Neural crest cell (in vitro differentiated cells): ENCODE measurements around the gene HNRNPA3. TPM values are rescaled to one million over a fixed set of nuclear protein-coding genes. Genes with fewer than 3 reads are reported as not detected.
A peak's percentile ranks its signal among the peaks of the same experiment; 100 is the strongest.
"Not testable (repeated sequence)": the region's sequence is repeated elsewhere in the genome, so short reads cannot be mapped to it uniquely, and the experiment has no call there.

Experiments used
- DNase-seq: peaks from one replicate; pipeline ENCODE4 v3.0.0; 2021; ENCODE audit warnings: low read depth, mixed read lengths, low spot score
- H3K27ac Mint-ChIP-seq: one replicate; pipeline ENCODE4 v1.8.0; 2021; ENCODE audit warnings: mild to moderate bottlenecking, mixed read lengths; ENCODE audit not compliant: unreplicated experiment
- H3K27me3 Mint-ChIP-seq: 2 replicates; pipeline ENCODE4 v1.8.0; 2021; ENCODE audit warnings: low read depth, mild to moderate bottlenecking, mixed read lengths
- H3K36me3 Mint-ChIP-seq: 2 replicates; pipeline ENCODE4 v1.8.0; 2021; ENCODE audit warnings: low read depth, mild to moderate bottlenecking, mixed read lengths
- H3K4me1 Mint-ChIP-seq: 2 replicates; pipeline ENCODE4 v1.8.0; 2021; ENCODE audit warnings: mixed read lengths
- H3K4me3 Mint-ChIP-seq: one replicate; pipeline ENCODE4 v1.8.0; 2021; ENCODE audit warnings: mild to moderate bottlenecking, mixed read lengths
- H3K9me3 Mint-ChIP-seq: 2 replicates; pipeline ENCODE4 v1.8.0; 2021; ENCODE audit warnings: mixed read lengths
- total RNA-seq: library from RNA; stranded (reverse); gene quantifications from 2 replicates; pipeline ENCODE4 v1.2.1, GENCODE V29; 2021
- TF ChIP-seq, protein P1 (sequence below): fragments of 200-600 bp; sonication (generic); conservative IDR thresholded peaks from 2 replicates; pipeline ENCODE4 v1.5.0; 2021; ENCODE audit warnings: antibody characterized with exemption, mild to moderate bottlenecking

The HNRNPA3 gene
- total RNA-seq, 1 donor from 2014 or later = 397 TPM

DNA sequence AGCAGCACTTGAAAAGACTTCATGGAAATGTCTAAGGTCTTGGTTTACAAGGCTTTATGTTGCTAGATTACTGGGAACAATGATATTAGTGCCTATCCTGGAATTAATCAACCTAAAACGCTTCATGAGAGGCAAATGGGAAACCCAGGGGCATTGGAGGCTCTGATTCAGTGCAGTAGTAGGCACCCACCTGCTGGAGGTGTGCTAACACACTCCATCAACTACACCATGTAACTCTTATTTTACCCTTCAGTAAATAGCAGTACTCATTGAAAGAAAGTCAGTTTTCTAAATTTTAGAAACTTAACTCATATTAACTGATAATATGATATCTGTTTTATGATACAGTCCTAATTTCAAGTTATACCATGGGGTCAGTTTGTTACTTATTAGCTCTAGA lies 17.4 kb upstream of the HNRNPA3 start:
- no peaks in the 10 kb centered on the region for H3K36me3 Mint-ChIP-seq
- DNase-seq = no peak
- H3K27ac Mint-ChIP-seq = no peak overlapping the region
- no peaks in the 10 kb centered on the region for H3K27me3 Mint-ChIP-seq
- H3K4me1 Mint-ChIP-seq = no peaks in the 10 kb centered on the region
- no peaks in the 10 kb centered on the region for H3K9me3 Mint-ChIP-seq
- TF ChIP-seq, protein P1, sequence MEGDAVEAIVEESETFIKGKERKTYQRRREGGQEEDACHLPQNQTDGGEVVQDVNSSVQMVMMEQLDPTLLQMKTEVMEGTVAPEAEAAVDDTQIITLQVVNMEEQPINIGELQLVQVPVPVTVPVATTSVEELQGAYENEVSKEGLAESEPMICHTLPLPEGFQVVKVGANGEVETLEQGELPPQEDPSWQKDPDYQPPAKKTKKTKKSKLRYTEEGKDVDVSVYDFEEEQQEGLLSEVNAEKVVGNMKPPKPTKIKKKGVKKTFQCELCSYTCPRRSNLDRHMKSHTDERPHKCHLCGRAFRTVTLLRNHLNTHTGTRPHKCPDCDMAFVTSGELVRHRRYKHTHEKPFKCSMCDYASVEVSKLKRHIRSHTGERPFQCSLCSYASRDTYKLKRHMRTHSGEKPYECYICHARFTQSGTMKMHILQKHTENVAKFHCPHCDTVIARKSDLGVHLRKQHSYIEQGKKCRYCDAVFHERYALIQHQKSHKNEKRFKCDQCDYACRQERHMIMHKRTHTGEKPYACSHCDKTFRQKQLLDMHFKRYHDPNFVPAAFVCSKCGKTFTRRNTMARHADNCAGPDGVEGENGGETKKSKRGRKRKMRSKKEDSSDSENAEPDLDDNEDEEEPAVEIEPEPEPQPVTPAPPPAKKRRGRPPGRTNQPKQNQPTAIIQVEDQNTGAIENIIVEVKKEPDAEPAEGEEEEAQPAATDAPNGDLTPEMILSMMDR = no peak
- no peak overlapping the region for H3K4me3 Mint-ChIP-seq

DNA sequence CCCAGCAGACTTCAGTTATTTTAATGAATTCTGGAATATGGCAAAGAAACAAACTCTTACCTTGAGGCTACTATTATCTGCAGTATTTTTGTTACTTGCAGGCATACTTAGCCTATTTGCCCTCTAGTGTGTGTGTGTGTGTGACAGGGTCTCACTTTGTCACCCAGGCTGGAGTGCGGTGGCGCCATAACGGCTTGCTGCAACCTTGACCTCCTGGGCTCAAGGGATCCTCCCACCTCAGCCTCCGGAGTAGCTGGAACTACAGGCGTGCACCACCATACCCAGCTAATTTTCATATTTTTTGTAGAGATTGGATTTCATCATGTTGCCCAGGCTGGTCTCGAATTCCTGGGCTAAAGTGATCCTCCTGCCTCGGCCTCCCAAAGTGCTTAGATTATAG lies 12.2 kb upstream of the HNRNPA3 start:
- not testable (repeated sequence) for H3K4me1 Mint-ChIP-seq, H3K27me3 Mint-ChIP-seq, H3K4me3 Mint-ChIP-seq, H3K36me3 Mint-ChIP-seq, DNase-seq, H3K9me3 Mint-ChIP-seq, H3K27ac Mint-ChIP-seq

DNA sequence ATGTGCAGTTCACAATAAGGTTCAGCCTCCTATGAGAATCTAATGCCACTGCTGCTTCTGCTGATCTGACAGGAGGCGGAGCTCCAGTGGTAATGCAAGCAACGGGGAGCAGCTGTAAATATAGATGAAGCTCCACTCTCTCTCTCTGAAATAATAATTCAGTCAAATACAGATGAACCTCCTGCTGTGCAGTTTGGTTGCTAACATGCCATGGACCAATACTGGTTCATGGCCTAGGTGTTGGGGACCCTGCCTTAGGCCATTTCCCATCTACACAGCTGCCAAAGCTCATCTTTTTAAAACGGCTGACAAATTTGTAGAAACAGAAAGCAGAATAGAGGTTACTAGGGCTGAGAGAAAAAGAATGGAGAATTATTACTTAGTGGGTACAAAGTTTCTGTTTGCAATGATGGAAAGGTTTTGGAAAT lies 10.7 kb upstream of the HNRNPA3 start:
- Mint-ChIP-seq H3K27me3 (no peaks in the 10 kb centered on the region), H3K36me3 (no peaks in the 10 kb centered on the region), H3K9me3 (no peaks in the 10 kb centered on the region), H3K4me3 (no peak overlapping the region), H3K27ac (no peak overlapping the region), H3K4me1 (peaks cover 4% of the 10 kb centered on the region)
- no peak for DNase-seq
- TF ChIP-seq, protein P1 = no peak

DNA sequence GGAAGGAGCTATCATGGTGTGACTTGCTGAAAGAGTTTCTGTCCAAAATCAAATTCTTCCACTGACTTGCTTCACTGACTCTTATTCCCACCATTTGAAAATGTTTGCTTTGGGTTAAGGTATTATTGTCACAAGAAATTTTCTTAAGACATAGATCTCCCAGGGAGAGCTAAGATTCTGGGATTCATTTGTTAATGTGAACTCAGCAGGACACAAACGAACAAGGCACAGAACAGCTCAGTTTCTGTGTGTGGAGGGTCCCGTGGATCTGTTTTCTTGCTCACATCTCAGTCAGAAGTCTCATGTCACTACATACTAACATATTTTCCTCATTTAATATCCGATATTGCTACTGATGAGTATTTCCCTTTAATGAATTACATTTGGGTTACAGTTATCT lies 8.2 kb upstream of the HNRNPA3 start:
- Mint-ChIP-seq H3K4me1 (peaks cover 4% of the 10 kb centered on the region), H3K27ac (no peak overlapping the region), H3K27me3 (no peaks in the 10 kb centered on the region), H3K4me3 (no peak overlapping the region), H3K36me3 (no peaks in the 10 kb centered on the region), H3K9me3 (no peaks in the 10 kb centered on the region)
- TF ChIP-seq, protein P1 = no peak
- DNase-seq = no peak

DNA sequence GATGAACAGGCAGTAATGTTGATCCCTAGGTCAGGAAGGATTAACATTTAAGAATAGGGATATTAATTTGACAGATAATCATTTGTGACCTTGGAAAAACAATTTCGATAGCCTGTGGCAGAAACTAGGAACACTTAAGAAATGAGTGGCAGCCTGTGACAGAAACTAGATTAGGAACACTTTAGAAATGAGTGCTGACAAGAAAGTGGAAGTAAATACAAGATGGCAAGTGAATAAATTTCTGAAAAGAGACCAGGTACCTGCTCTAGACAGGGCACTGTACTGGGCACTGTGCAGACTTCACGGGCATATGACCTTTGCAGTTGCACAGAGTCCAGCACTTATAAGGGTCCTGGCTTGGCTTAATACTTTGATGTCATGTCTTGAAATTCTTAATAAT lies 5.5 kb upstream of the HNRNPA3 start:
- peaks cover 2% of the 10 kb centered on the region for H3K36me3 Mint-ChIP-seq
- no peak overlapping the region for H3K27ac Mint-ChIP-seq

DNA sequence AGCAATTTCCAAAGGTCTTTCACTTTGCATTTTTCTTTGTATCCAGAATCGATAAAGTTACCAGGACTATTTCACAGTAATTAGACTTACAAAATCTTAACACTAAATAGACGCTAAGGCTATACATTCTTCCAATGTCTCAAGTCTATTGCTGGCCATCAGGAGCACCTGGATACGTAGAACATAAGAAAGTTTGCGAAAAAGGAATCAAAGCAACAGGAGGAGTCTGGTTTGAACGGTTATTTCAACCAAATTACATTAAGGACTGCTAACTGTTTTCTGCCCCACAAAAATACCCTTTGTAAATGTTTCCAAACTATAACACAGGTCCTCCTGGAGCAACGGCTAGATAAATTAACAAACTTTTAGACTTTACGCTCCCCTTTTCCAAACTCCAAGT lies 1.4 kb upstream of the HNRNPA3 start:
- Mint-ChIP-seq H3K4me1 (peaks cover 49% of the 10 kb centered on the region), H3K4me3 (peak overlapping the region; percentile 100), H3K27me3 (peaks cover 6% of the 10 kb centered on the region), H3K36me3 (peaks cover 20% of the 10 kb centered on the region), H3K9me3 (peaks cover 2% of the 10 kb centered on the region), H3K27ac (peak overlapping the region; percentile 100)
- TF ChIP-seq, protein P1 = no peak
- no peak for DNase-seq

More for the DNA sequence above, 5.5 kb upstream of the HNRNPA3 start:
- no peak for DNase-seq
- TF ChIP-seq, protein P1 = no peak
- Mint-ChIP-seq H3K4me1 (peaks cover 20% of the 10 kb centered on the region), H3K27me3 (peaks cover 1% of the 10 kb centered on the region), H3K9me3 (no peaks in the 10 kb centered on the region), H3K4me3 (peak overlapping the region; percentile 31)
